ENCODE measurements around the gene SPATA21.

GRCh38 chr1:16445052-16445451 is 7.8 kb upstream of the SPATA21 start:
- TF ChIP-seq HNF4A (conservative IDR thresholded peaks at IDR 0.05) (no peak), CTCF (IDR thresholded peaks at IDR 0.05; ENCODE audit: low read depth, low read length, missing input control) (no peak)
